ENCODE data around the gene MROH2A.
"Not testable (repeated sequence)": the region's sequence is repeated elsewhere in the genome, so short reads cannot be mapped to it uniquely, and the experiment has no call there.

Gene MROH2A

GRCh38 chr2:233854241-233854981 is 76.3 kb downstream of the MROH2A start, which contains the start of gene HJURP:
TSS of gene HJURP (minus strand) at chr2:233854535. CDS start at chr2:233854500, 35 bp downstream.
- peak; percentile 81 for DNase-seq (ENCODE audit: low read depth)

GRCh38 chr2:233855345-233855744 is 77.2 kb downstream of the MROH2A start:
- no peak for DNase-seq (ENCODE audit: low read depth)

- no peak for DNase-seq (ENCODE audit: low read depth)
These were observed 78.1 kb downstream of the MROH2A start for GRCh38 chr2:233856184-233856583.

DNA sequence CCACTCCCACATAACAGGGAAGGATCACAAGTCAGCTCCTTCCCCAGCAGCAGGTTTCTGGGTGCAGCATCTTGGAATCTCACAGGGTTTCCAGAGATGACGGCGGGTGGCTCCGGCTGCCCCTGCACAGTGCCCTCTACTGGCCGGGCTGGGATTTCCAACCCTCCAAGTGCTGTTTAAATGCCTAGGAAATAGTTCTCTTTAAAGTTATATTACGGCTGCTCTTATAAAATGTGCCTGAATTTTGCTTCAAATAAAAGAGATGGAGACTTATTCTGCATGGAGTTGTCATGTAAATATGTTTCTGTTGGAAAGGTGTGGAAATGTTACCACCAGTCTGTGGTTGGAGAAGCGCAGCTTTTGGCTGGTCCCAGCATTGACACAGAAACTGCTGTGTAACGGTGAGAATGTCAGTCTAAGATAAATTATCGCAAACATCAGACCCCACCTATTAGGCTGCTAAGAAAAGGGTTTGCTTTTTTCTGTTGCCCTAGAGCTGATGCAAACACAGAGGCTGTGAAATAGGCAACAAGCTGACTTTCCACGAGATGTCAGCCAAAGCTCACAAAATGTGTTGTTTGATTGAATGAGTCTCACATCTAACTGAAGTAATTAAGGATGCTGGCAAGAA is 79.5 kb downstream of the MROH2A start:
- DNase-seq (ENCODE audit: low read depth), result peak; percentile 34

- no peak for DNase-seq (ENCODE audit: low read depth)
These were observed 80.2 kb downstream of the MROH2A start for GRCh38 chr2:233858331-233858730.

GRCh38 chr2:233862261-233862768 is 84.2 kb downstream of the MROH2A start:
- DNase-seq (ENCODE audit: low read depth), result no peak

GRCh38 chr2:233865838-233866237 is 87.7 kb downstream of the MROH2A start:
- no peak for DNase-seq (ENCODE audit: low read depth)

GRCh38 chr2:233866479-233866878 is 88.3 kb downstream of the MROH2A start:
- no peak for DNase-seq (ENCODE audit: low read depth)

DNA sequence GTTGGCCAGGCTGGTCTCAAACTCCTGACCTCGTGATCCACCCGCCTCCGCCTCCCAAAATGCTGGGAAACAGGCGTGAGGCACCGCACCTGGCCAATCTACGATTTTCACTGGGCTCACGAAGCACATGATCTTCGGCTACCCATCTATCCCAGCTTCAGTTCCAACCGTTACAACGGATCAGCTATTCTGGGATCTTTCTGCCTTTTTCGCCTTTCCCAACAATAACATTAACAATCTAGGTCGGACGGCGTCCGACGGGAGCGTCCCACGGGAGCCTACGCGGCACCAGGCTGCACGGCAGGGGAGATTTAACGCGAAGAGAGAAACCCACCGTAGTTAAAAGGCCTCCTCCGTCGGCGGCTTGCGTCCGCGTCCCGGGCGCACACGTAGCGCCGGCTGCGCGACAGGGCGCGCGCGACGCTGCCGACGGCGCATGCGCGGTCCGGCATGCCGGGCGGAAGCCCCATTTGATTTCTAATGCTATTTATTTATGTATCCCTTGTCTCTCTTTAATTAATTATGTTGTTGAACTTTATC is 89.9 kb downstream of the MROH2A start, which contains the start of gene MSL3B:
Gene MSL3B (minus strand): TSS at position 394 of the 540 bp plus-strand sequence.
- peak; percentile 53 for DNase-seq (ENCODE audit: low read depth)

DNA sequence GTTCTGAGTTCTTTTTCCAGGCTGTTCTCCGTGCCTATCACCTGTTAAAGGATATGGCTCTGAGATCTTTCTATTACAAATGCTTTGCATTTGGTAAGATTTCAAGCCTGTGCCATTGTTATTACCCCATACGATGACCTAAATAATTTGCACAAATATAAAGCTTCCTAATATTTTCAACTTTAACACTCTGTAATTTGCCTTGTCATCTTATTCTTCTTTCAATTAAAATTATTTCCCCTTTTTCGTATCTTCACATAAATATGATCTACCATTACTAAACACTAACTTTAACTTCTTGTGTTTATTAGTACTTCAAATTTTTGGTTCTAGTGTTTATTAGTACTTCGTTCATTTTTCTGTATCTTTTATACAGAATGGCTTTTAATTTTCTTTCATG is 93.3 kb downstream of the MROH2A start:
- DNase-seq (ENCODE audit: low read depth), result no peak

- DNase-seq (ENCODE audit: low read depth), result not testable (repeated sequence)
These were observed 94.0 kb downstream of the MROH2A start for GRCh38 chr2:233872125-233872524.

DNA sequence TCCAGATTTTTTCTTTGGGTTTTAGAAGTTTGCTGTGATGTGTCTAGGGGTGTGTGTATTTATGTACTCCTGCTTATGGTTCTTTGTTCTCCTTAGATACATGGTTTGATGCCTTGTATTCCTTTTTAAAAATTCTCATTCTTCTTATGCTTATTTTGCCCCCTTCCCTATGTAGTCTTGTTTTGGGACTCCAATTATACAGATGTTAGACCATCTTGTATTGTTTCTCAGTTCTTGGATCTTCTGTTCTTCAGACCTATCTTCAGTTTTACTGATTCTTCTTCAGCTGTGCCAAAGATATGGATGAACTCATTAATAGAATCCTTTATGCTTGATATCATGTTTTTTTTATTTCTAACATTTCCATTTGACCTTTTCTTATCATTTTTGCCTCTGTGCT is 104.2 kb downstream of the MROH2A start:
- DNase-seq (ENCODE audit: low read depth), result no peak
